ENCODE measurements around the gene TTLL8. TPM values are rescaled to one million over a fixed set of nuclear protein-coding genes. Genes with fewer than 3 reads are reported as not detected.

Gene TTLL8
- polyA plus RNA-seq, 4 donors = not detected

GRCh38 chr22:50025993-50026392, 32.1 kb downstream of the TTLL8 start:
- no peak for DNase-seq (ENCODE audit: low read depth in 4 of 4, low spot score in 2 of 4)

GRCh38 chr22:50022171-50022819, 35.8 kb downstream of the TTLL8 start:
- no peak for DNase-seq (ENCODE audit: low read depth in 4 of 4, low spot score in 2 of 4)

DNA sequence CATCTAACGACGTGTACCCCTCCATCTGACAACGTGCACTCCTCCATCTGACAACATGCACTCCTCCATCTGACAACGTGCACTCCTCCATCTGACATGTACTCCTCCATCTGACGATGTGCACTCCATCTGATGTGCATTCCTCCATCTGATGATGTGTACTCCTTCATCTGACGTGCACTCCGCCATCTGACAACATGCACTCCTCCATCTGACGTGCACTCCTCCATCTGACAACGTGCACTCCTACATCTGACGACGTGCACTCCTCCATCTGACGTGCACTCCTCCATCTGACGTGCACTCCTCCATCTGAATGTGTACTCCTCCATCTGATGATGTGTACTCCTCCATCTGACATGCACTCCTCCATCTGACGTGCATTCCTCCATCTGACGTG, 37.5 kb downstream of the TTLL8 start:
- DNase-seq (ENCODE audit: low read depth in 4 of 4, low spot score in 2 of 4) = no peak

DNA sequence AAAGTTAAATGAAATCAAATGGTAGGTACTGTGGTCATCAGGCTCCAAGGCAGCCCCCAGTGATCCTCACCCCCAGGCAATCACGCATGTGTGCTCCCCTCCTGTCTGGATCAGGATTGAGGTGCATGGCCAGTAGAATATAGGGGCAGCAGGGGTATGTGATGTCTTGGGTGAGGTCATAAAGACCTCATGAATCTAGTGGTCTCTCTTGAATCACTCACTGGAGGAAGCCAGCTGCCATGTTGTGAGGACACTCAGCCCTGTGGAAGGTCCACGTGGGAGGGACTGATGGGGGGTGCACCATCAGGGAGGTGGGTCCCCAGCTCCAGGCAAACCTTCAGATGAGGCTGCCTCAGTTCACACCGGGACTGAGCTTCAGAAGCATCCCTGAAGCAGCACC, 38.8 kb downstream of the TTLL8 start:
- no peak for DNase-seq (ENCODE audit: low read depth in 4 of 4, low spot score in 2 of 4)

DNA sequence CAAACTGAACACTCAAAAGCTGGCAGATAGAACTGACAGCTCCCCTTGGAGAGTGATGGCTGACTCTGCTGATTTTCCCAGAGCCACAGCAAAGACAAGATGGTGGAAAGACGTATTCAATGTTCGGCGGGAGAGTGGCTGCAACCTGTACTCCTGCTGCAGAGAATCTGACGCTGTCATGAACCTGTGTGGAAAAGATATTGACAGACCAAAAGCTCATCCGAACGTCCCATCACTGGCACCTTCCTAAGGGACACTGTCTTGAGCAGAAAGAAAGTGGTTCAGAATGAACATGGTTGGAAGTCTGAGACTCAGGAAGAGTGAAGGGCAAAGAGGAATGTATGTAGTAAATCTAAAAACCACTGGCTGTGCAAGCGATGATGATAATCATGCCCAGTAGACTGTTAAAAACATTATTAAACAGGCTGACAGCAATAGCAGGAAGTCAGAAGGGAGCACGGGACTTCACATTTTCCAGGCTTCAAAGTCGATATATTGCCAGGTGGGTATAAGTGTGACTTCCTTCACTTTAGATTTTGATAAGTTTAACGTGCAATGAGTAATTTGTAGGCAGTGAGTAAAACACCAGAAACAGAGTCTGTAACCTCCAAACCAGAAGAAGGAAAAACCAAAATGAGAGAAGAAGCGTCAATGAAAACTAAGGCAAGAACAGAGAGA, 39.4 kb downstream of the TTLL8 start:
- no peak for DNase-seq (ENCODE audit: low read depth in 4 of 4, low spot score in 2 of 4)

DNA sequence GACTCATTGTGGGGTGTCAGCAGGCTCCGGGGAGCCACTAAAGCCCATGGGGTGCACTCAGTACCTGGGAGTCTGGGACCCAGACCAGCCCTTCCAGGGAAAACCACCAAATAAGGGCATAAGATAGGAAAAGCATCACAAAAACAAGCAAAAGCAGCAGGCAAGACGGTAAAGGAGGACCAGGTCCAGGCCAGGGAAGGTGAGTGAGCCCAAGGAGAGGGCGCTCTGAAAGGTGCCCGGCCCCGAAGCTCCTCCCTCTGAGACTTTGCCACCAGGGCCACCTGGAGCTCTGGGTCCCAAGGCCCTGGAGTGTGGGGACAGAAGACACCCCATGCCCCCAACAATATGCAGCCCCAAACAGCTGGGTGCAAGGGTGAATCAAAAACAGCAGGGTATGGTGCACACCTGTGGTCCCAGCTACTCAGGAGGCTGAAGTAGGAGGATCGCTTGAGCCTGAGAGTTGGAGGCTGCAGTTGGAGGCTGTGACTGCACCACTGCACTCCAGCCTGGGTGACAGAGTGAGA, 40.3 kb downstream of the TTLL8 start:
- DNase-seq (ENCODE audit: low read depth in 4 of 4, low spot score in 2 of 4) = no peak

DNA sequence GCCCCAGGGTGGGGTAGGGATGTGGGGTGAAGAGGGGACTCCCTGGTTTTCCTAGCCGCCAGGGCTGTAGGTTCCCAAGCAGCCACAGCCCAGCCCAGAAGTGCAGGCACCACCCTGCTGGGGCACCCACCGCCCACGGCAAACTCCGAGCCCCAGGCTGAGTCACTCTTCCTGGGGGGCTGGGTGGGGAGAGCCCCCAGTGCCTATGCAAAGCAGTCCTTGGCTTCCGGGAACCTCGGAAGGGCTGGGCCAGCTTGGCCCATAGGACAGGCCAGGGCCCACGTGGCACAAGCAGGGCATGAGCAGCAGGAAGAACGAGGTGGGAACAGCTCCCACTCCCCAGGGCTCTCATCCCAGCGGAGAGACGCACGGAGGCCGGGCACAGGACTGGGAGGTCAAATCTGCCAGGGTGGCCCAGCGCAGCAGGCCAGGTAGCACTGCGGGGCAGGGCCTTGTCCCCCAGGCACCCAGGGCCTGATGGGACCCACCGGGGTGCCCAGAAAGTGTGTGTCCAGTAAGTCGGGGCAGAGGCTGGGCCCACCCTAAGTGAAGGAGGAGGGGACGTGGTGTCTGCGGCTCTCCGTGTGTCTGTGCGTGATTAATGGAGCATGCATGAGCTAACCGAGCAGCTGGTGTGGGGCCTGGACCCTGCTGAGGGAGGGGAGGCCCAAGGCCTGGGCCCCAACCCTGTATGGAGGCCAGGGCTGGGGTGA, 41.0 kb downstream of the TTLL8 start:
- DNase-seq (ENCODE audit: low read depth in 4 of 4, low spot score in 2 of 4) = no peak

- DNase-seq (ENCODE audit: low read depth in 4 of 4, low spot score in 2 of 4) = no peak
Observed at GRCh38 chr22:50016308-50016987, 41.6 kb downstream of the TTLL8 start.

DNA sequence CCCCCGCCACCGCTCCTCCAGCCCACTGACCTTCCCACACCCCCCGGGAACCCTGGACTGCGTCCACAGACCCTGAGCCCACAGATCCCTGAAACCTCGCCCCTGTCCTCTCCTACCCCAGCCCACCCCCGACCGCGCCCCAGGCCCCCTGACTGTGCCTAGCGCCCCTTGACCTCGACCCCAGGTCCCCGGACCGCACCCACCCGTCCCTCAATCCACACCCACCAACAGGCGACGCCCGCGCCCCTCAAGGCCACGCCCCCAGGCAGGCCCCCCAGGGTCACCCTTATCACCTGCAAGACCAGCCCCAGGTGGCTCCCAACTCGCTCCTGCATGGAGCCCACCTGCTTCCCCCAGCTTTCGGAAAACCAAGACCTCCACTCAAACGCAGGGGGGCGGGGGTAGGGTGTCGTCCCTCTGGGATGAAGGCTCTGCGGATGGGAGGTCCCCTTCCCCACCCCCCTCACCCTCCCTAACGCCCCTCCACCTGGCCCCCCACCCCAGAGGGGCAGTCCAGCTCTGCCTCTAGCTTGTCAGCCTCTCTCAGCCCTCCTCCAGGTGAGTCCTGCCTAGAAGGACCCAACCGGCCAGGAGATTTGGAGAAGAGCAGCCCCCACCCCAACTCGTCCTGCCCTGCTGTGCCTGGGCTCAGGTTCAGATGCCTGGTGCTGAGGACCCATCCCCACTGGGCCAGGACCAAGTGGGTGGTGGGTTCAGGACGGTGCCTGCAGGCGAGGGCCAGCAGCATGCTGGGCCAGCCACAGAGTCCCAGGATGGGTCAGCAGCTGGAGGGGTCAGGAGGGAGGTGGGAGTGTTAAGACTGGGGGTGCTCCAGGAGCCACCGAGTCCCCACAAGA, 42.4 kb downstream of the TTLL8 start:
- no peak for DNase-seq (ENCODE audit: low read depth in 4 of 4, low spot score in 2 of 4)

DNA sequence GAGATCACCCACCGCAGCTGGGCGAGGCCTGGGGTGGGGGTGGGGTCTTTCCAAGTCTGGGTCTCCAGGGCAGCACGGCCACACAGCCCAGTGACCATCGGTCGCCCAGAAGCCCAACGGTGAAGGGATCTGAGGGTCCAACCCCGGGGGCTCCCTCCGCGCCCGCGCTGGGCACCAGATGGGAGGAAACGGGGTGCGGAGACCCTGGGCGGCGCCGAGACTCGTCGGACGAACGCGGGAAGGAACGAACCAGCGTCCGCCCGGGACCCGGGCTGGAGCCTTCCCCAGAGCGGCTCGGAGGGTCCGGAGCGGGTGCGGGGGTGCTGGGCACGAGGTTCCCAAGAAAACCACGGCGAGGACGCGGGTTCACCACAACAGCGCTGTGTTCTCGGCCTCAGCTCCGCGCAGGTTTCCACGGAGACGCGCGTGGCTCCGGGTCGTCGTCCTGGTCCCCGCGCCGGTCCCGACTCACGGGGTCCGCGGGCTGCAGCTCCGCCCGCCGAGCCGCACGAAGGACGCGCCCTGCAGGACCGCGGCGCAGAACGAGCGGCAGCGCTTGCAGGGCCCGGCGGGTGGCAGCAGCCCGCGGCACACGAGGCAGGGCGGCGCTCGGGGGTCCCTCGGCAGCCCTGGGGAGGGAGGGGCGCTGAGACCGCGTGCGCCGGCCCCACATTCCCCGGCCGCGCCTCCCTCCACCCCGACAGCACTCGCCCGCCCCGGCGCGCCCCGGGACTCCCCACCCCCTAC, 43.3 kb downstream of the TTLL8 start:
- DNase-seq (ENCODE audit: low read depth in 4 of 4, low spot score in 2 of 4) = no peak

GRCh38 chr22:50014053-50014501, 44.0 kb downstream of the TTLL8 start:
- no peak for DNase-seq (ENCODE audit: low read depth in 4 of 4, low spot score in 2 of 4)

GRCh38 chr22:50012211-50013181, 45.6 kb downstream of the TTLL8 start, which contains the start of gene IL17REL:
Gene IL17REL, minus strand, starts transcription at chr22:50012765. Its CDS starts 119 bp downstream, at chr22:50012646.
- no peak for DNase-seq (ENCODE audit: low read depth in 4 of 4, low spot score in 2 of 4)

- no peak for DNase-seq (ENCODE audit: low read depth in 4 of 4, low spot score in 2 of 4)
Observed at GRCh38 chr22:50011447-50012210, 46.5 kb downstream of the TTLL8 start.

GRCh38 chr22:50010676-50011446, 47.2 kb downstream of the TTLL8 start:
- DNase-seq (ENCODE audit: low read depth in 4 of 4, low spot score in 2 of 4) = no peak

DNA sequence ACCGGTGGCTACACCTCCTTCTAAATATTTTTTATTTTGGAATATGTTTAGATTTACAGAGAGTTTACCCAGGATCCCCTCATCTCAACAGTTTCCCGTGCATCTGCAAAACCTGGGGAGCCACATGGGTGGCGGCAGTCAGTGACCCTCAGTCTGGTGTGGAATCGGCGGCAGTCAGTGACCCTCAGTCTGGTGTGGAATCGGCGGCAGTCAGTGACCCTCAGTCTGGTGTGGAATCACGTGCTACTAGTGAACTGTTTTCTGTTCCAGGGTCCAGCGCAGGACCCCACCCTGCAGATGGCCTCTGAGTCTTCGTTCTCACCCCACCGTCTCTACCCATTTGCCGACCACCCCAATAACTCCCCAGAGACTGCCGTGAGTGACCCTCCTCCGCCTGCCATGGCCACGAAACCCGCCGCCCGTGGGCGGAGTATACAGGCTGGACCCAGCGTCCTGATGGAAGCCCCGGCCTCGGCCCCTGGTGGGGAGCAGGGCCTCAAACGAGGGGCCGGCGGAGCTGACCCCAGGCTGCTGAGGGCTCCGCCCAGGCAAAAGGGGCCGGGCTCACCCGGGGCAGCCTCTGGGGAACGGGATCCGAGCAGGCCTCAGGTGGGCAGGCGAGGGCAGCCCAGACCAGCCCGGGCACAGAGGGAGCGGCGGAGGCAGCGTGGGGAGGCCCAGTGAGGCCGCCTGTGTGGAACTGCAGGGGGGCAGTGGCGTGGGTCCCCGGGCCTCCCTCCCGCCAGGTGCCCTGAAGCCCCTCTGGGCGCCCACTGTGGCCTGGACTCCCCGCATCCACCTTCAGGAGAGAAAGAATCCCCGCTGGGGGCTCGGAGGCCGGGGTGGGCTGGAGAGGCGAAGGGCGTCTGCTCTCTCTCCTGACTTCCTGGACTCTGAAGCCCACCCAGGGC, 48.1 kb downstream of the TTLL8 start:
- no peak for DNase-seq (ENCODE audit: low read depth in 4 of 4, low spot score in 2 of 4)

GRCh38 chr22:50009251-50009650, 48.8 kb downstream of the TTLL8 start:
- DNase-seq (ENCODE audit: low read depth in 4 of 4, low spot score in 2 of 4) = no peak
